ENCODE data around the gene GRAMD2A.

Gene GRAMD2A

GRCh38 chr15:72217216-72217615 is 19.6 kb upstream of the GRAMD2A start:
- DNase-seq (ENCODE audit: low spot score), result no peak

GRCh38 chr15:72216079-72216478 is 18.5 kb upstream of the GRAMD2A start:
- no peak for DNase-seq (ENCODE audit: low spot score)

GRCh38 chr15:72207558-72208085 is 10.0 kb upstream of the GRAMD2A start:
- no peak for DNase-seq (ENCODE audit: low spot score)

- DNase-seq (ENCODE audit: low spot score), result no peak
Measured at GRCh38 chr15:72206677-72207000, 9.1 kb upstream of the GRAMD2A start.

GRCh38 chr15:72205896-72206676 is 8.5 kb upstream of the GRAMD2A start:
- no peak for DNase-seq (ENCODE audit: low spot score)

- no peak for DNase-seq (ENCODE audit: low spot score)
Measured at GRCh38 chr15:72205273-72205672, 7.7 kb upstream of the GRAMD2A start.

GRCh38 chr15:72203507-72203837 is 5.9 kb upstream of the GRAMD2A start:
- DNase-seq (ENCODE audit: low spot score), result no peak

GRCh38 chr15:72202801-72203506 is 5.4 kb upstream of the GRAMD2A start:
- DNase-seq (ENCODE audit: low spot score), result no peak

GRCh38 chr15:72202302-72202701 is 4.7 kb upstream of the GRAMD2A start:
- DNase-seq (ENCODE audit: low spot score), result no peak

GRCh38 chr15:72201391-72201921 is 3.9 kb upstream of the GRAMD2A start:
- DNase-seq (ENCODE audit: low spot score), result no peak

GRCh38 chr15:72200395-72201237 is 3.0 kb upstream of the GRAMD2A start:
- no peak for DNase-seq (ENCODE audit: low spot score)

- peak; percentile 78 for DNase-seq (ENCODE audit: low spot score)
Measured at GRCh38 chr15:72199721-72200212, 2.2 kb upstream of the GRAMD2A start.

GRCh38 chr15:72199205-72199515 is 1.6 kb upstream of the GRAMD2A start:
- no peak for DNase-seq (ENCODE audit: low spot score)

- no peak for DNase-seq (ENCODE audit: low spot score)
Measured at GRCh38 chr15:72198356-72199204, 993 bp upstream of the GRAMD2A start.

GRCh38 chr15:72197041-72197459 is 537 bp downstream of the GRAMD2A start:
- DNase-seq (ENCODE audit: low spot score), result peak; percentile 41

- no peak for DNase-seq (ENCODE audit: low spot score)
Measured at GRCh38 chr15:72196409-72197040, 1.1 kb downstream of the GRAMD2A start.

GRCh38 chr15:72195101-72195511 is 2.5 kb downstream of the GRAMD2A start:
- no peak for DNase-seq (ENCODE audit: low spot score)

GRCh38 chr15:72193836-72194396 is 3.7 kb downstream of the GRAMD2A start:
- DNase-seq (ENCODE audit: low spot score), result no peak

GRCh38 chr15:72192416-72192815 is 5.2 kb downstream of the GRAMD2A start:
- no peak for DNase-seq (ENCODE audit: low spot score)

GRCh38 chr15:72189250-72189902 is 8.2 kb downstream of the GRAMD2A start:
- no peak for DNase-seq (ENCODE audit: low spot score)

Data from iPS-NIHi11 (cell line).